Muscle of leg (tissue), 11 donors: ENCODE results near the gene CCDC57. TPM values are rescaled to one million over a fixed set of nuclear protein-coding genes. Genes with fewer than 3 reads are reported as not detected.

Experiments used
- DNase-seq: peaks from one replicate; pipeline ENCODE4 v3.0.0; 2013
- H3K27ac ChIP-seq: one replicate; pipeline ENCODE4 v1.5.1; 2013; ENCODE audit warnings: mild to moderate bottlenecking, low read length, control low read depth
- H3K27me3 ChIP-seq: one replicate; pipeline ENCODE4 v1.6.1; 2013; ENCODE audit warnings: low read length; ENCODE audit not compliant: control insufficient read depth, insufficient read depth
- H3K36me3 ChIP-seq: one replicate; pipeline ENCODE4 v1.6.1; 2013; ENCODE audit warnings: low read length; ENCODE audit not compliant: control insufficient read depth, insufficient read depth
- H3K4me1 ChIP-seq: one replicate; pipeline ENCODE4 v1.6.1; 2013; ENCODE audit warnings: low read length; ENCODE audit not compliant: control insufficient read depth, insufficient read depth
- H3K4me3 ChIP-seq: one replicate; pipeline ENCODE4 v1.5.1; 2013; ENCODE audit warnings: low read length, control low read depth
- H3K9me3 ChIP-seq: replicated peaks from 2 replicates; pipeline ENCODE4 v1.6.1; 2013; ENCODE audit warnings: low read depth, low read length; ENCODE audit not compliant: control insufficient read depth
- WGBS: methylation state at CpG from one replicate; pipeline ENCODE4 v1.1.5; 2013; ENCODE audit warnings: missing lambda C conversion rate; ENCODE audit not compliant: insufficient coverage; 5-methylcytosine and 5-hydroxymethylcytosine counted together
- polyA plus RNA-seq, 8 donors: library from polyadenylated mRNA; unstranded; fragments of 120-200 nt; gene quantifications; one replicate each; pipeline versions ENCODE4 v1.2.1 to v1.2.3, GENCODE V29; 2013; ENCODE audit warnings: inconsistent platforms in 1 of 8, low replicate concordance in 1 of 8; ENCODE audit not compliant: insufficient read length in 8 of 8, insufficient read depth in 1 of 8
- total RNA-seq: library from RNA; stranded (reverse); fragments of 120-200 nt; gene quantifications from one replicate; pipeline ENCODE4 v1.2.4, GENCODE V29; 2013

Gene CCDC57
- total and polyA plus RNA-seq, 9 donors = 15.7 to 37.4 (median 30.4) TPM

- DNase-seq = no peak
- Histone ChIP-seq H3K27ac (no peak overlapping the region), H3K27me3 (no peaks in the 10 kb centered on the region), H3K4me1 (peaks cover 25% of the 10 kb centered on the region), H3K36me3 (peaks cover 73% of the 10 kb centered on the region), H3K4me3 (no peak overlapping the region), H3K9me3 (no peaks in the 10 kb centered on the region)
- WGBS = 87% methylated on average over 19 of the region's 19 CpGs
These were observed 159.5 kb downstream of the CCDC57 start for GRCh38 chr17:82053130-82053529.

- 11% methylated on average over 12 of the region's 19 CpGs for WGBS
- Histone ChIP-seq H3K4me3 (peak overlapping the region; percentile 68), H3K9me3 (no peaks in the 10 kb centered on the region), H3K36me3 (peaks cover 73% of the 10 kb centered on the region), H3K4me1 (peaks cover 25% of the 10 kb centered on the region), H3K27me3 (no peaks in the 10 kb centered on the region), H3K27ac (no peak overlapping the region)
- no peak for DNase-seq
These were observed 160.0 kb downstream of the CCDC57 start for GRCh38 chr17:82052638-82053059.

- DNase-seq = peak; percentile 85
- Histone ChIP-seq H3K27ac (no peak within 1 kb of the TSS), H3K4me1 (peaks cover 25% of the 10 kb centered on the region), H3K27me3 (no peaks in the 10 kb centered on the region), H3K4me3 (peak within 1 kb of the TSS; percentile 68), H3K9me3 (no peaks in the 10 kb centered on the region), H3K36me3 (peaks cover 73% of the 10 kb centered on the region)
- WGBS = under 1% methylated on average over 88 of the region's 94 CpGs
These were observed 160.6 kb downstream of the CCDC57 start, which contains the start of the genes GPS1 and RFNG for GRCh38 chr17:82051776-82052637. Gene GPS1, plus strand, starts transcription at chr17:82051898. Its CDS starts 34 bp downstream, at chr17:82051932. Gene RFNG, minus strand, starts transcription at chr17:82051811. Its CDS starts 45 bp downstream, at chr17:82051766.

Other genes starting within 250 kb of the CCDC57 start
- 28.7 TPM for gene ASPSCR1, start 235.2 kb downstream of the CCDC57 start, total RNA-seq
- 10 to 100 TPM; 22.5 to 35.9 (median 26.6) TPM for gene ASPSCR1, start 235.2 kb downstream of the CCDC57 start, polyA plus RNA-seq
- gene CENPX, start 190.0 kb downstream of the CCDC57 start, total RNA-seq = 44.8 TPM
- 10 to 100 TPM; 33.4 to 41.0 (median 38.4) TPM for gene CENPX, start 190.0 kb downstream of the CCDC57 start, polyA plus RNA-seq
- gene LRRC45, start 189.5 kb downstream of the CCDC57 start, total RNA-seq = 9.1 TPM
- gene LRRC45, start 189.5 kb downstream of the CCDC57 start, polyA plus RNA-seq = 10 to 100 TPM in 4 of 8 donors, 1 to 10 TPM in 4; 8.4 to 12.3 (median 10.3) TPM
- 11.2 TPM for gene RAC3, start 181.2 kb downstream of the CCDC57 start, total RNA-seq
- 10 to 100 TPM in 5 of 8 donors, 1 to 10 TPM in 3; 7.2 to 15.3 (median 11.1) TPM for gene RAC3, start 181.2 kb downstream of the CCDC57 start, polyA plus RNA-seq
- 36.0 TPM for gene DCXR, start 175.1 kb downstream of the CCDC57 start, total RNA-seq
- 10 to 100 TPM; 30.0 to 44.6 (median 39.2) TPM for gene DCXR, start 175.1 kb downstream of the CCDC57 start, polyA plus RNA-seq
- gene RFNG, start 161.0 kb downstream of the CCDC57 start, total RNA-seq = 21.6 TPM
- gene RFNG, start 161.0 kb downstream of the CCDC57 start, polyA plus RNA-seq = 10 to 100 TPM; 25.3 to 47.1 (median 31.7) TPM
- 69.6 TPM for gene GPS1, start 160.9 kb downstream of the CCDC57 start, total RNA-seq
- 10 to 100 TPM; 68.1 to 87.7 (median 76.7) TPM for gene GPS1, start 160.9 kb downstream of the CCDC57 start, polyA plus RNA-seq
- gene DUS1L, start 147.0 kb downstream of the CCDC57 start, total RNA-seq = 43.6 TPM
- gene DUS1L, start 147.0 kb downstream of the CCDC57 start, polyA plus RNA-seq = 10 to 100 TPM; 52.9 to 73.5 (median 59.3) TPM
- 15.4 TPM for gene FASN, start 114.6 kb downstream of the CCDC57 start, total RNA-seq
- 10 to 100 TPM; 23.0 to 53.4 (median 34.9) TPM for gene FASN, start 114.6 kb downstream of the CCDC57 start, polyA plus RNA-seq
- gene SLC16A3, start 16.2 kb upstream of the CCDC57 start, total RNA-seq = 21.9 TPM
- gene SLC16A3, start 16.2 kb upstream of the CCDC57 start, polyA plus RNA-seq = 10 to 100 TPM; 21.9 to 47.3 (median 33.4) TPM
- 15.0 TPM for gene CSNK1D, start 60.9 kb upstream of the CCDC57 start, total RNA-seq
- 10 to 100 TPM; 63.2 to 82.2 (median 73.2) TPM for gene CSNK1D, start 60.9 kb upstream of the CCDC57 start, polyA plus RNA-seq
- 0.22 TPM for gene CD7, start 104.8 kb upstream of the CCDC57 start, total RNA-seq
- gene CD7, start 104.8 kb upstream of the CCDC57 start, polyA plus RNA-seq = 1 to 10 TPM in 2 of 8 donors, under 1 TPM in 6; 0.24 to 1.4 (median 0.69) TPM
- 5.3 TPM for gene SECTM1, start 120.9 kb upstream of the CCDC57 start, total RNA-seq
- 1 to 10 TPM; 2.6 to 6.3 (median 3.6) TPM for gene SECTM1, start 120.9 kb upstream of the CCDC57 start, polyA plus RNA-seq
- 0.09 TPM for gene TEX19, start 146.4 kb upstream of the CCDC57 start, total RNA-seq
- under 1 TPM in 7 of 8 donors, not detected in 1; 0.07 to 0.17 (median 0.09) TPM for gene TEX19, start 146.4 kb upstream of the CCDC57 start, polyA plus RNA-seq
- gene UTS2R, start 158.9 kb upstream of the CCDC57 start, total RNA-seq = 2.2 TPM
- 10 to 100 TPM in 4 of 8 donors, 1 to 10 TPM in 4; 4.8 to 16.5 (median 8.9) TPM for gene UTS2R, start 158.9 kb upstream of the CCDC57 start, polyA plus RNA-seq
- gene HEXD, start 205.5 kb upstream of the CCDC57 start, total RNA-seq = 12.9 TPM
- 10 to 100 TPM; 16.2 to 29.7 (median 21.2) TPM for gene HEXD, start 205.5 kb upstream of the CCDC57 start, polyA plus RNA-seq
- gene OGFOD3, start 205.7 kb upstream of the CCDC57 start, total RNA-seq = 21.5 TPM
- 10 to 100 TPM; 17.2 to 25.9 (median 23.4) TPM for gene OGFOD3, start 205.7 kb upstream of the CCDC57 start, polyA plus RNA-seq
- gene CYBC1, start 237.9 kb upstream of the CCDC57 start, total RNA-seq = 28.9 TPM
- 10 to 100 TPM; 30.7 to 53.5 (median 35.2) TPM for gene CYBC1, start 237.9 kb upstream of the CCDC57 start, polyA plus RNA-seq
- 32.1 TPM for gene NARF, start 245.9 kb upstream of the CCDC57 start, total RNA-seq
- gene NARF, start 245.9 kb upstream of the CCDC57 start, polyA plus RNA-seq = 10 to 100 TPM; 50.3 to 77.5 (median 56.2) TPM